HG03469 (cell line): ENCODE results near the gene ENSA.
"Not testable (repeated sequence)": the region's sequence is repeated elsewhere in the genome, so short reads cannot be mapped to it uniquely, and the experiment has no call there.

ENCODE experiments used
- ATAC-seq: cut with Tn5 transposase; IDR thresholded peaks from one replicate; pipeline ENCODE4 v1.9.1; 2021; ENCODE audit warnings: mild to moderate bottlenecking, moderate library complexity, moderate number of reproducible peaks; ENCODE audit not compliant: unreplicated experiment

ENSA gene

GRCh38 chr1:150622303-150622975 lies 7.0 kb downstream of the ENSA start:
- ATAC-seq: no peak

- no peak for ATAC-seq
Measured at GRCh38 chr1:150621497-150622302, 7.7 kb downstream of the ENSA start.

DNA sequence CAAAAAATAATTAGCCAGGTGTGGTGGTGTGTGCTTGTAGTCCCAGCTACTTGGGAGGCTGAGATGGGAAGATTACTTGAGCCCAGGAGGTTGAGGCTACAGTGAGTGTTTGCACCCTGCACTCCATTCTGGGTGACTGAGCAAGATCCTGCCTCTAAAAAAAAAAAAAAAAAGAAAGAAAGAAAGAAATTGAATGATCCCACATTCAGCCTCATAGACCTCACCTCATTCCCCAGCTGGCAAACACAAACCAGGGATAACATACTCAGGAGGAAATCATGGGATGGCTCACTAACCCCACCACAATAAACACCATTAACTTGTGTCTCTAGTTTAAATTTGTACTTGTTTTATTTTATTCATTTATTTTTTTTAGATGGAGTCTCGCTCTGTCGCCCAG lies 8.5 kb downstream of the ENSA start:
- ATAC-seq: no peak

GRCh38 chr1:150619576-150620509 lies 9.6 kb downstream of the ENSA start:
- ATAC-seq: no peak

DNA sequence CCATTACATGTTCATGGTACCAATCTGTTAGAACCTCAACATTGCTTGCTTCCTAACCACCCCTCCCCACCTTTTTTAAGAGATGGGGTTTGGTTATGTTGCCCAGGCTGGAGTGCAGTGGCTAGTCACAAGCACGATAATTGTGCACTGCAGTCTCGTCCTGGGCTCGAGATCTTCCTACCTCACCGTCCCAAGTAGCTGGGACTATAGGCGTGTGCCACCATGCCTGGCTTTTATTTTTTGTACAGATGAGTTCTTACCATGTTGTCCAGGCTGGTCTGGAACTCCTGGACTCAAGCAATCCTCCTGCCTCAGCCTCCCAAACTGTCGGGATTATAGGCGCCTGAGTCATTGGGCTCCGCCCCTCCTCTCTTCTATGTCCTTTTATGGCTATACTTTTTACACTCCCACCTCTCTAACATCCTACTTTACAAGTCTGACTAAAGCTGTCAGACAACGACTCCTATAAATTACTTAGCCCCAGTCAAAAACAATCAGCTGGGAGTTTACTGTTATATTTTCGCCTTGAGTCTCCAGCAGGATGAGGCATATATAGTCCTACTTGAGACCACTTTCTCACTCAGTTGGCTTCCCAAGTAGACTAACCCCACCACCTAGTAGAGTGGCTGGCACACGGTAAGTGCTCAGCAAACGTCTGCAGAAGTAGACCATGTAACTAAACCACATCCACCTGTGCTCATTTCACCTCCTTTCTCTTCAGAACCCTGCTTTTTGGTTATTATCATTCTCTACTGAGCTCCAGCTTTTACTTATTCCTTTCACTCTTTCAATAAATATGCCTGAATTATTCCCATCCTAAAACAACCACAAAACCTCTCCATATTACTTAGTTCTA lies 13.8 kb downstream of the ENSA start:
- no peak for ATAC-seq

GRCh38 chr1:150613061-150613920 lies 16.1 kb downstream of the ENSA start:
- no peak for ATAC-seq

- no peak for ATAC-seq
Measured at GRCh38 chr1:150612014-150612345, 17.4 kb downstream of the ENSA start.

GRCh38 chr1:150610576-150610975 lies 18.8 kb downstream of the ENSA start:
- no peak for ATAC-seq

GRCh38 chr1:150609732-150610131 lies 19.7 kb downstream of the ENSA start:
- no peak for ATAC-seq

- no peak for ATAC-seq
Measured at GRCh38 chr1:150606463-150607142, 22.8 kb downstream of the ENSA start.

DNA sequence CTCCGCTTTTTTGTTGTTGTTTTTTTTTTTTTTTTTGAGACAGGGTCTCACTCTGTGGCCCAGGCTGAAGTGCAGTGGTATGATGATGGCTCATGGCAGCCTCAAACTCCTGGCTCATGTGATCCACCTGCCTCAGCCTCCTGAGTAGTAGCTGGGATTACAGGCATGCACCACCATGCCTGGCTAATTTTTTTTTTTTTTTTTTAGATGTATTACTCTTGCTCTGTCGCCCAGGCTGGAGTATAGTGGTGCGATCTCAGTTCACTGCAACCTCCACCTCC lies 24.0 kb downstream of the ENSA start:
- ATAC-seq: not testable (repeated sequence)

GRCh38 chr1:150604226-150604588 lies 25.2 kb downstream of the ENSA start:
- no peak for ATAC-seq

DNA sequence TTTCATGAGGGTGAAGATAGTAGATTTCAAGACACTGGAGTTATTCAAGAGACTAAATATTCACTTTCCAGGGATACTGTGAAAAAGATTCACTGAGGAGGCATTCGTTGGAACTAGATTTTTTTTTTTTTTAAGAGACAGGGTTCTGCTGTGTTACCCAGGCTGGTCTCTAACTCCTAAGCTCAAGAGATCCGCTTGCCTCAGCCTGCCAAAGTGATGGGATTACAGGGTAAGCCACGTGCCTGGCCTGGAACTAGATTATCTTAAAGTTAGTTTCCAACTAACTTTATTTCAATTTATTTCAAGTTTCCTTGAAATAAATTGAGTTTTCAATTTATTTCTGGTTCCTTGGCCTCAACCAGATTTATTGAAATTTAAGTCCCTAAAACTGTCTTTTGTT lies 25.7 kb downstream of the ENSA start:
- no peak for ATAC-seq

DNA sequence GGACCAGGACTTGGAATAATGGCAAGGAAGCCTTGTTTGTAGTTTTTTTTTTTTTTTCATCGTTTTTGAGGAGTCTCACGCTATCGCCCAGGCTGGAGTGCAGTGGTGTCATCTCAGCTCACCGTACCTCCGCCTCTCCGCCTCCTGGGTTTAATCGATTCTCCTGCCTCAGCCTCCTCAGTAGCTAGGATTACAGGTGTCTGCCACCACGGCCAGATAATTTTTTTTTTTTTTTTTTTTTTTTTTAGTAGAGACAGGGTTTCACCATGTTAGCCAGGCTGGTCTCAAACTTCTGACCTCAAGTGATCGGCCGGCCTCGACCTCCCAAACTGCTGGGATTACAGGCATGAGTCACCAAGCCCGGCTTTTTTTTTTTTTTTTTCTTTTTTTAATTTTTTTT lies 27.0 kb downstream of the ENSA start:
- not testable (repeated sequence) for ATAC-seq

DNA sequence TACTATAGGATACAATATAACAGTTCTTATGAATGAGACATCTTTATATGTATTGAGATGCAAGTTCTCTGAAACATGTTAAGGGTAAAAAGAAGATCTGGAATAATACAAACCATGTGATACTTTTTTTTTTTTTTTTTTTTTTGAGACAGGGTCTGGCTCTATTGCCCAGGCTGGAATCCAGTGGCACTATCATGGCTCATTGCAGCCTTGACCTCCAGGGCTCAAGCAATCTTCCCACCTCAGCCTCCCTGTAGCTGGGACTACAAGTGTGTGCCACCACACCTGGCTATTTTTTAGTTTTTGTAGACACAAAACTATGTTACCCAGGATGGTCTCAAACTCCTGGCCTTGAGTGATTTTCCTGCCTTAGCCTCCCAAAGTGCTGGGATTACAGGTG lies 27.9 kb downstream of the ENSA start:
- ATAC-seq: no peak

- ATAC-seq: not testable (repeated sequence)
Measured at GRCh38 chr1:150598346-150598745, 31.1 kb downstream of the ENSA start.

- ATAC-seq: no peak
Measured at GRCh38 chr1:150596976-150597375, 32.4 kb downstream of the ENSA start.

- ATAC-seq: no peak
Measured at GRCh38 chr1:150596095-150596892, 33.1 kb downstream of the ENSA start.

- ATAC-seq: no peak
Measured at GRCh38 chr1:150582371-150582770, 47.0 kb downstream of the ENSA start.
